ENCODE data around the gene MTA1.
A peak's percentile ranks its signal among the peaks of the same experiment; 100 is the strongest.

Gene MTA1

GRCh38 chr14:105419195-105420091 is at the start of gene MTA1:
Gene MTA1, plus strand, starts transcription at chr14:105419827. Its CDS starts 209 bp downstream, at chr14:105420036.
- DNase-seq: peak; percentile 22

GRCh38 chr14:105374389-105374788 is 45.2 kb upstream of the MTA1 start:
- DNase-seq: no peak

GRCh38 chr14:105375635-105376057 is 44.0 kb upstream of the MTA1 start:
- no peak for DNase-seq

- no peak for DNase-seq
Observed at GRCh38 chr14:105376521-105377440, 42.8 kb upstream of the MTA1 start.

- DNase-seq: no peak
Observed at GRCh38 chr14:105377555-105378182, 42.0 kb upstream of the MTA1 start.

- no peak for DNase-seq
Observed at GRCh38 chr14:105378199-105378598, 41.4 kb upstream of the MTA1 start.

GRCh38 chr14:105378873-105379685 is 40.5 kb upstream of the MTA1 start:
- DNase-seq: no peak

GRCh38 chr14:105379946-105380345 is 39.7 kb upstream of the MTA1 start:
- DNase-seq: no peak

- DNase-seq: no peak
Observed at GRCh38 chr14:105380756-105381155, 38.9 kb upstream of the MTA1 start.

- DNase-seq: no peak
Observed at GRCh38 chr14:105381446-105382342, 37.9 kb upstream of the MTA1 start.

- DNase-seq: no peak
Observed at GRCh38 chr14:105382343-105383082, 37.1 kb upstream of the MTA1 start.

GRCh38 chr14:105383083-105383730 is 36.4 kb upstream of the MTA1 start:
- no peak for DNase-seq

GRCh38 chr14:105384041-105384557 is 35.5 kb upstream of the MTA1 start:
- DNase-seq: no peak

GRCh38 chr14:105384605-105385321 is 34.9 kb upstream of the MTA1 start:
- no peak for DNase-seq

- no peak for DNase-seq
Observed at GRCh38 chr14:105385322-105385637, 34.3 kb upstream of the MTA1 start.

- no peak for DNase-seq
Observed at GRCh38 chr14:105385698-105386365, 33.8 kb upstream of the MTA1 start.

GRCh38 chr14:105386581-105387529 is 32.8 kb upstream of the MTA1 start:
- DNase-seq: no peak
